CD4-positive, alpha-beta memory T cell (primary cell): ENCODE results near the gene NACA. TPM values are rescaled to one million over a fixed set of nuclear protein-coding genes. Genes with fewer than 3 reads are reported as not detected.
A peak's percentile ranks its signal among the peaks of the same experiment; 100 is the strongest.

Experiments
- CTCF ChIA-PET: fragments of 350-600 bp; sonication (Branson Sonifier 250); formaldehyde crosslinking; loops from one replicate; lab custom pipeline; 2021; ENCODE audit warnings: inconsistent platforms; ENCODE audit not compliant: partially characterized antibody; lab: Charles Lee
- POLR2A ChIA-PET: fragments of 350-600 bp; sonication (Branson Sonifier 250); formaldehyde crosslinking; loops from one replicate; lab custom pipeline; 2021; ENCODE audit not compliant: partially characterized antibody; lab: Charles Lee
- DNase-seq, 5 donors: peaks; one replicate each; pipeline versions ENCODE4 v3.0.0 to v3.0.0-alpha.2; 2020 to 2022; ENCODE audit warnings: mixed read lengths in 1 of 5
- H3K27ac ChIP-seq: one replicate; pipeline ENCODE4 v1.7.0; 2013; ENCODE audit warnings: low read depth, low read length
- H3K27me3 ChIP-seq: 2 replicates; pipeline ENCODE4 v1.7.0; 2013; ENCODE audit warnings: mild to moderate bottlenecking, low read length, moderate library complexity; ENCODE audit not compliant: insufficient read depth
- H3K36me3 ChIP-seq: 2 replicates; pipeline ENCODE4 v1.7.0; 2013; ENCODE audit warnings: mild to moderate bottlenecking, low read length, moderate library complexity; ENCODE audit not compliant: insufficient read depth
- H3K4me1 ChIP-seq: 2 replicates; pipeline ENCODE4 v1.7.0; 2013; ENCODE audit warnings: mild to moderate bottlenecking, low read length, moderate library complexity; ENCODE audit not compliant: insufficient read depth
- H3K4me3 ChIP-seq, 2 donors: one replicate each; pipeline ENCODE4 v1.7.0; 2013; ENCODE audit warnings: low read length in 2 of 2, mild to moderate bottlenecking in 1 of 2
- H3K9me3 ChIP-seq, 2 donors: one replicate each; pipeline ENCODE4 v1.7.0; 2013; ENCODE audit warnings: low read length in 2 of 2, control low read depth in 1 of 2; ENCODE audit not compliant: control insufficient read depth in 1 of 2
- H3K27ac Mint-ChIP-seq, 7 donors: one replicate each; pipeline ENCODE4 v1.8.0; 2020 to 2021; ENCODE audit warnings: mixed read lengths in 7 of 7, mild to moderate bottlenecking in 6 of 7, inconsistent platforms in 3 of 7, moderate library complexity in 3 of 7
- H3K27me3 Mint-ChIP-seq, 2 donors: one replicate each; pipeline ENCODE4 v1.8.0; 2020 to 2021; ENCODE audit warnings: mixed read lengths in 2 of 2
- H3K36me3 Mint-ChIP-seq, 2 donors: one replicate each; pipeline ENCODE4 v1.8.0; 2020 to 2021; ENCODE audit warnings: mixed read lengths in 2 of 2, inconsistent platforms in 1 of 2, mild to moderate bottlenecking in 1 of 2
- H3K4me1 Mint-ChIP-seq, 4 donors: one replicate each; pipeline ENCODE4 v1.8.0; 2020 to 2021; ENCODE audit warnings: mixed read lengths in 4 of 4, mild to moderate bottlenecking in 1 of 4
- H3K4me3 Mint-ChIP-seq, 8 donors: one replicate each; pipeline ENCODE4 v1.8.0; 2020 to 2021; ENCODE audit warnings: mixed read lengths in 8 of 8, mild to moderate bottlenecking in 7 of 8, moderate library complexity in 6 of 8, inconsistent platforms in 3 of 8
- H3K9me3 Mint-ChIP-seq, 8 donors: one replicate each; pipeline ENCODE4 v1.8.0; 2020 to 2021; ENCODE audit warnings: mixed read lengths in 8 of 8, mild to moderate bottlenecking in 5 of 8, inconsistent platforms in 3 of 8, moderate library complexity in 1 of 8
- intact Hi-C: fragments of 100-400 bp; cut with micrococcal nuclease; formaldehyde crosslinking; loops from one replicate; pipeline ENCODE4 v1.15.1; 2023
- polyA plus RNA-seq, 2 donors: library from polyadenylated mRNA; unstranded; fragments of 300-500 nt; fragmentation: Illumina TruSeq; gene quantifications; one replicate each; pipeline ENCODE4 v1.2.3, GENCODE V29; 2021
- total RNA-seq, 2 experiments: library from RNA; stranded (reverse); gene quantifications; one replicate each; pipeline ENCODE4 v1.2.3, GENCODE V29; 2021

Gene NACA
- total RNA-seq (1,000 to 10,000 TPM; 1,184 to 1,255 TPM), polyA plus RNA-seq (1,000 to 10,000 TPM; 1,025 to 1,184 TPM)

- H3K27ac Mint-ChIP-seq = peak within 1 kb of the TSS; percentile 92 to 99 (median 97)
- peak within 1 kb of the TSS; percentile 90 to 99 (median 98) for H3K4me3 Mint-ChIP-seq
- intact Hi-C loops = loop anchor here (1.0 to 2.0 kb wide), 4 partner anchors 27 to 88 kb away; partner anchors contain the start of genes PRIM1 and PTGES3
- peaks cover 0 to 3% (median 0%) of the 10 kb centered on the region in 8 donors for H3K9me3 Mint-ChIP-seq
- Histone ChIP-seq H3K4me1 (peaks cover 54% of the 10 kb centered on the region), H3K4me3 (peak within 1 kb of the TSS; percentile 90 to 100), H3K9me3 (no peaks in the 10 kb centered on the region), H3K36me3 (peaks cover 29% of the 10 kb centered on the region), H3K27me3 (no peaks in the 10 kb centered on the region), H3K27ac (peak within 1 kb of the TSS; percentile 90)
- peaks cover 16 to 59% of the 10 kb centered on the region in 2 donors for H3K36me3 Mint-ChIP-seq
- H3K4me1 Mint-ChIP-seq = peaks cover 41 to 66% (median 51%) of the 10 kb centered on the region in 4 donors
- CTCF ChIA-PET = interaction anchor here (1.0 to 1.5 kb wide), 8 partner anchors 32 to 386 kb away, joined by 3 to 8 read pairs (median 4); partner anchors contain the start of gene STAT6
- H3K27me3 Mint-ChIP-seq = no peaks in the 10 kb centered on the region
- POLR2A ChIA-PET = interaction anchor here (0.7 to 13.9 kb wide), 34 partner anchors 9 to 608 kb away, joined by 3 to 247 read pairs (median 4); partner anchors contain the start of genes ATP5F1B, BAZ2A, CS and GLS2
- peak; percentile 94 to 100 (median 98) for DNase-seq
Measured at GRCh38 chr12:56724972-56725722, at the start of gene NACA. TSS of gene NACA (minus strand) at chr12:56725299. CDS start at chr12:56724521, 778 bp downstream.

- no peaks in the 10 kb centered on the region for H3K9me3 Mint-ChIP-seq
- Histone ChIP-seq H3K27ac (no peak overlapping the region), H3K4me3 (no peak overlapping the region), H3K4me1 (no peaks in the 10 kb centered on the region), H3K27me3 (no peaks in the 10 kb centered on the region), H3K36me3 (no peaks in the 10 kb centered on the region), H3K9me3 (no peaks in the 10 kb centered on the region)
- no peaks in the 10 kb centered on the region for H3K27me3 Mint-ChIP-seq
- no peaks in the 10 kb centered on the region for H3K4me1 Mint-ChIP-seq
- no peak overlapping the region for H3K4me3 Mint-ChIP-seq
- H3K36me3 Mint-ChIP-seq = no peaks in the 10 kb centered on the region
- no peak for DNase-seq
- POLR2A ChIA-PET = no interaction called here
- intact Hi-C loops = no loop called here
- no peak overlapping the region for H3K27ac Mint-ChIP-seq
- CTCF ChIA-PET = no interaction called here
Measured at GRCh38 chr12:56773113-56773512, 48.0 kb upstream of the NACA start.

DNA sequence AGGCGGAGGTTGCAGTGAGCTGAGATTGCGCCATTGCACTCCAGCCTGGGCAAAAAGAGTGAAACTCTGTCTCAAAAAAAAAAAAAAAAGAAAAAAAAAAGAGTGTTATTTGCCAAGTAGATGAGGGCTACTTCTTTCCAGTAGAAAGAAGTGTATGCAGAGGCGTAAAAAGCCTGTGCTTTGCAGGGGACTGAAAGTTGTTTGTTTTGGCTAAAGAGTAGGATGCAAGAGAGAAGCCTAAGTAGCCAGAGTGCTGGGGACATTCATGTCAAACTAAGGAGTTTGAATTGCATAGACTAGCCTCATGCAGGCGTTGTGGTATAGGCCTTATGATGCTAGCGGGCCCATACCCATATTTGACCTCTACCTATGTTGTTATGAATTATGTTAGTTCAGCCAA is 47.5 kb upstream of the NACA start:
- CTCF ChIA-PET = no interaction called here
- H3K9me3 ChIP-seq = no peaks in the 10 kb centered on the region
- no peaks in the 10 kb centered on the region for H3K4me1 ChIP-seq
- Mint-ChIP-seq H3K27ac (no peak overlapping the region), H3K4me1 (no peaks in the 10 kb centered on the region), H3K27me3 (no peaks in the 10 kb centered on the region), H3K36me3 (no peaks in the 10 kb centered on the region), H3K4me3 (no peak overlapping the region), H3K9me3 (no peaks in the 10 kb centered on the region)
- H3K27me3 ChIP-seq = no peaks in the 10 kb centered on the region
- no peak overlapping the region for H3K27ac ChIP-seq
- intact Hi-C loops = no loop called here
- POLR2A ChIA-PET = no interaction called here
- H3K4me3 ChIP-seq = no peak overlapping the region
- no peak for DNase-seq
- no peaks in the 10 kb centered on the region for H3K36me3 ChIP-seq

DNA sequence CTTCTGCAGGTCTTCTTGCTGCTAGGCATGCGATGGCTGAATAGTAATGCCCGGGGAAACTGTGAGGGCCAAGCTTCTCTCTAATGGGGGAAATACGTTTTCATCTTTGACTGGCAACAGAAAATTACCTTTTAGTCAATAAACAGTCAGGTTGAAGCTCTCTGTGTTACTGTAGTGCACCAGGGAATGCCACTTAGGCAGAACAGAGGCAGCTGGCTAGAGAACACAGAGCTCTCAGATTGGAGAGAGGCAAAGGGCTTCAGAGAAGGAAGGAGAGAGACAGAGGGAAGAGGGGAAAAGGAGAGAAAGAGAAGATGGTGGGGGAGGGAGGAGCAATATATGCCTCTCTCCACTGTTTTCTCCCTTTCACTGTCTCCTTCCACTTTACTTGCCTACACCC is 44.8 kb upstream of the NACA start:
- POLR2A ChIA-PET = no interaction called here
- Mint-ChIP-seq H3K27me3 (no peaks in the 10 kb centered on the region), H3K27ac (no peak overlapping the region), H3K36me3 (no peaks in the 10 kb centered on the region), H3K9me3 (no peaks in the 10 kb centered on the region), H3K4me1 (no peaks in the 10 kb centered on the region), H3K4me3 (no peak overlapping the region)
- Histone ChIP-seq H3K27me3 (no peaks in the 10 kb centered on the region), H3K4me3 (no peak overlapping the region), H3K4me1 (no peaks in the 10 kb centered on the region), H3K27ac (no peak overlapping the region), H3K9me3 (no peaks in the 10 kb centered on the region), H3K36me3 (no peaks in the 10 kb centered on the region)
- intact Hi-C loops = no loop called here
- CTCF ChIA-PET = interaction anchor here (1.2 to 2.0 kb wide), 2 partner anchors 13 to 218 kb away, joined by 5 to 7 read pairs; no protein-coding TSS in a partner anchor
- DNase-seq = no peak

DNA sequence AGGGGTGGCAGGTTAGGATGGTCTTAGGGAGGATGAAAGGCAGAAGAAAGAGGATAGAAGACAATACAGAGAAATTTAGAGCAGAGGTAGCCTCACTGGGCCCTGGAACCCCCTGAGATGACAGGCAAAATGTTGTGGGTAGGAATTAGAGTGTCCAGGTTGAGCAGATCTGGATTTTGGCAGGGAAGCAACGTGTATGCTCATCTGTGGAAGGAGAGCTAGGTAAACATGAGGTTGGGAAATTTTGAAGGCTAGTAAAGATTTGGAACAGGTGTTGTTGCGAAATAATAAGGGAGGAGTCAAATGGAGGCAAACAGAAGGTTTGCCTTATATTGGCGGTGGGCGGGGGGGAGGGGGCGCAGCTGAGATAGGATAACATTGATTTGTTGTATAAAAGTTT is 43.3 kb upstream of the NACA start:
- DNase-seq = no peak
- H3K36me3 ChIP-seq = no peaks in the 10 kb centered on the region
- H3K4me1 Mint-ChIP-seq = no peaks in the 10 kb centered on the region
- POLR2A ChIA-PET = no interaction called here
- no peaks in the 10 kb centered on the region for H3K4me1 ChIP-seq
- CTCF ChIA-PET = interaction anchor here (2.0 kb wide), 1 partner anchor 220 kb away, joined by 7 read pairs; no protein-coding TSS in a partner anchor
- no peaks in the 10 kb centered on the region for H3K36me3 Mint-ChIP-seq
- intact Hi-C loops = no loop called here
- H3K27me3 Mint-ChIP-seq = no peaks in the 10 kb centered on the region
- H3K9me3 ChIP-seq = no peaks in the 10 kb centered on the region
- no peaks in the 10 kb centered on the region for H3K27me3 ChIP-seq
- peak overlapping the region in 2 of 7 donors; percentile 31 to 69 for H3K27ac Mint-ChIP-seq
- no peaks in the 10 kb centered on the region for H3K9me3 Mint-ChIP-seq
- H3K27ac ChIP-seq = no peak overlapping the region
- no peak overlapping the region for H3K4me3 Mint-ChIP-seq
- H3K4me3 ChIP-seq = no peak overlapping the region

- ChIA-PET CTCF (interaction anchor here (0.8 kb wide), 1 partner anchor 10 kb away, joined by 3 read pairs; no protein-coding TSS in a partner anchor), POLR2A (no interaction called here)
- no peaks in the 10 kb centered on the region for H3K36me3 ChIP-seq
- Mint-ChIP-seq H3K4me1 (no peaks in the 10 kb centered on the region), H3K9me3 (no peaks in the 10 kb centered on the region), H3K36me3 (no peaks in the 10 kb centered on the region), H3K27me3 (peaks cover 0 to 2% of the 10 kb centered on the region in 2 donors), H3K4me3 (no peak overlapping the region), H3K27ac (no peak overlapping the region)
- DNase-seq = no peak
- no peak overlapping the region for H3K4me3 ChIP-seq
- no peaks in the 10 kb centered on the region for H3K9me3 ChIP-seq
- no peaks in the 10 kb centered on the region for H3K4me1 ChIP-seq
- H3K27ac ChIP-seq = no peak overlapping the region
- intact Hi-C loops = no loop called here
- H3K27me3 ChIP-seq = no peaks in the 10 kb centered on the region
Measured at GRCh38 chr12:56766535-56766934, 41.4 kb upstream of the NACA start.
